ENCODE measurements around the gene ESD.
"Not testable (repeated sequence)": the region's sequence is repeated elsewhere in the genome, so short reads cannot be mapped to it uniquely, and the experiment has no call there.

The ESD gene

GRCh38 chr13:46797501-46798237 is 708 bp upstream of the ESD start:
- H3K4me3 ChIP-seq (ENCODE audit: low read length) = peak overlapping the region; percentile 91
- no peak for DNase-seq (ENCODE audit: low read depth, low spot score)

GRCh38 chr13:46796129-46796514 is 839 bp downstream of the ESD start:
- H3K4me3 ChIP-seq (ENCODE audit: low read length) = peak overlapping the region; percentile 91
- no peak for DNase-seq (ENCODE audit: low read depth, low spot score)

GRCh38 chr13:46795321-46795720 is 1.6 kb downstream of the ESD start:
- no peak overlapping the region for H3K4me3 ChIP-seq (ENCODE audit: low read length)
- no peak for DNase-seq (ENCODE audit: low read depth, low spot score)

DNA sequence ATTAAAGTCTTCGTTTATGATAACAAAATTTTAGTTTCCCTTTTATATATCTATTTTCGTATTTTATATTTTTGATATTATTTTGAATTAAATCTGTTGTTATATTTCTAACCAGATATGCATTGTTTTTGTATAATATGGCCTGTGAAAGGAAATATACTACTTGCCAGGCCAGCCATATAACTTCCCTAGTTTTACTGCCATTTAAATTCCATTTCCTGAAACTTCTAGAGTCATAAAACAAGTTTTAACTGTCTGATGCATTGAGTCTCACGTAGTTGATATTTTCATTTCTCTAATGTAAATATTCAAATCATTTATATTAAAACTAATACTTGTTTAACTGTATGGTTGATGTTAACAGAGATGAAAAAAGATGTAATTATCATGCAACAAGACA is 13.5 kb downstream of the ESD start:
- H3K4me3 ChIP-seq (ENCODE audit: low read length) = no peak overlapping the region
- no peak for DNase-seq (ENCODE audit: low read depth, low spot score)

- DNase-seq (ENCODE audit: low read depth, low spot score) = no peak
- H3K4me3 ChIP-seq (ENCODE audit: low read length) = no peak overlapping the region
These were observed 14.3 kb downstream of the ESD start for GRCh38 chr13:46782691-46783090.

GRCh38 chr13:46782066-46782465 is 14.9 kb downstream of the ESD start:
- H3K4me3 ChIP-seq (ENCODE audit: low read length) = no peak overlapping the region
- no peak for DNase-seq (ENCODE audit: low read depth, low spot score)

- DNase-seq (ENCODE audit: low read depth, low spot score) = no peak
- H3K4me3 ChIP-seq (ENCODE audit: low read length) = no peak overlapping the region
These were observed 18.1 kb downstream of the ESD start for GRCh38 chr13:46778890-46779289.

GRCh38 chr13:46778095-46778494 is 18.9 kb downstream of the ESD start:
- no peak overlapping the region for H3K4me3 ChIP-seq (ENCODE audit: low read length)
- no peak for DNase-seq (ENCODE audit: low read depth, low spot score)

GRCh38 chr13:46775385-46776107 is 21.4 kb downstream of the ESD start:
- H3K4me3 ChIP-seq (ENCODE audit: low read length) = no peak overlapping the region
- DNase-seq (ENCODE audit: low read depth, low spot score) = no peak

DNA sequence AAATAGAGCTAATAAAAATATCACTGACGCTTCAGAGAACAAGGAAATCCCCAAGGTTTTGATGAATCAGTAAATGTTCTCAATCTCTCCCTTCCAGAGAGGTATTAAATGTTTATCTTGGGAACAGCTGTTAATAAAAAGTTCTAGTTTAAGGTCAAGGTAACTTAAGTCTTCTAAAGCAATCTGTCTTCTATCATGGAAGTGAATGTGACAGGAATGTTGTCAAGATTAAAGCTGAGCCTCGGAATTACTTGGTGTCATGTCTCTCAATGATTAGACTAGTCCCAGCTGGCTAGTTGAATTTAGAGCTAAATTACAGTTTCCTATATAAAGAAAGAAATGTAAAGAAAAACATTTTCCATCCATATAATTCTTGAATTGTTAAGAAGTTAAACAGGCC is 23.4 kb downstream of the ESD start:
- no peak for DNase-seq (ENCODE audit: low read depth, low spot score)
- no peak overlapping the region for H3K4me3 ChIP-seq (ENCODE audit: low read length)

- no peak for DNase-seq (ENCODE audit: low read depth, low spot score)
- no peak overlapping the region for H3K4me3 ChIP-seq (ENCODE audit: low read length)
These were observed 25.3 kb downstream of the ESD start for GRCh38 chr13:46771693-46772092.

DNA sequence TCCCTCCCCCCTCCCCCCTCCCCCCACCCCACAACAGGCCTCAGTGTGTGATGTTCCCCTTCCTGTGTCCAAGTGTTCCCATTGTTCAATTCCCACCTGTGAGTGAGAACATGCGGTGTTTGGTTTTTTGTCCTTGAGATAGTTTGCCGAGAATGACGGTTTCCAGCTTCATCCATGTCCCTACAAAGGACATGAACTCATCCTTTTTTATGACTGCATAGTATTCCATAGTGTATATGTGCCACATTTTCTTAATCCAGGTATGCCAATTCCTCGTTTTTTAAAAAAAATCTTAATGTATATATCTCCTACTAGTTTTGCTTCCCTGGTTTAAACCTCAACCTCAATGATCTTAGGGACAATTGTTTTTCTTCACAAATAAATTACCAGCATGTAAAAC is 27.0 kb downstream of the ESD start:
- DNase-seq (ENCODE audit: low read depth, low spot score); H3K4me3 ChIP-seq (ENCODE audit: low read length): not testable (repeated sequence)

GRCh38 chr13:46761866-46762265 is 35.1 kb downstream of the ESD start:
- DNase-seq (ENCODE audit: low read depth, low spot score) = no peak
- H3K4me3 ChIP-seq (ENCODE audit: low read length) = no peak overlapping the region

DNA sequence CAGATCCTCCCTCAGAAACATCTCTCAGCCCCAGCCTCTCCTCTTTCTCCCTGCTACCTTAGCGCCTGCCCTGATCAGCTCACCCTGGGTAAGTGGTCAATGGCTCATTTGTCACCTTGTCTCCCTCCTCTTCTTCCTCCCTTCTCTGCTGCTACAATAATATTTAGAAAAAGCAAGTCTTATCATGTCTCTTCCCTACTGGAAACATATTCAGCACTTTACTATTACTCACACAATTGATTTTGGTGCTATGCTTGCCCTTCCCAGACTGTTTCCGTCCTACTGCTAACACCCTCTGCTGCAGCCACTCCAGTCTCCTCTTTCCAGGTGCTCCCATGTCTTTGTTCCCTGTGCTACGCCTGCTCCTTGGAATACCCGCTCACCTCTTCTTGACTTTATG is 35.8 kb downstream of the ESD start:
- DNase-seq (ENCODE audit: low read depth, low spot score) = no peak
- H3K4me3 ChIP-seq (ENCODE audit: low read length) = no peak overlapping the region

- DNase-seq (ENCODE audit: low read depth, low spot score) = no peak
- H3K4me3 ChIP-seq (ENCODE audit: low read length) = no peak overlapping the region
These were observed 37.1 kb downstream of the ESD start for GRCh38 chr13:46759846-46760245.

DNA sequence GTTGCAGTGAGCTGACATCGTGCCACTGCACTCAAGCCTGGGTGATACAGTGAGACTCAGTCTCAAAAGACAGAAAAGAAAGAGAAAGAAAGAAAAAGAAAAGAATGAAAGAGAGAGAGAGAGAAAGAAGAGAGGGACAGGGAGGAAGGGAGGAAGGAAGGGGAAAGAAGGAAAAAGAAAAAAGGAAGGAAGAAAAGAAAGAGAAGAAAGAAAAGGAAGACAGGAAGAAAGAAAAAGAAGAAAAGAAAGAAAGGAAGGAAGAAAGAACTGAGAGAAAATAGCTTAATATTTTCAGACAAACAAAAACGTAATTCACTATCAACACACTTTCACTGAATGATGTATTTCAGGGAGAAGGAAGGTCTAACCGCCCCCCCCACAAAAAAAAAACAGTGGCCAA is 39.3 kb downstream of the ESD start:
- DNase-seq (ENCODE audit: low read depth, low spot score) = no peak
- no peak overlapping the region for H3K4me3 ChIP-seq (ENCODE audit: low read length)

- no peak for DNase-seq (ENCODE audit: low read depth, low spot score)
- H3K4me3 ChIP-seq (ENCODE audit: low read length) = no peak overlapping the region
These were observed 40.0 kb downstream of the ESD start for GRCh38 chr13:46756977-46757376.

GRCh38 chr13:46755508-46755907 is 41.5 kb downstream of the ESD start:
- not testable (repeated sequence) for H3K4me3 ChIP-seq (ENCODE audit: low read length); DNase-seq (ENCODE audit: low read depth, low spot score)

- H3K4me3 ChIP-seq (ENCODE audit: low read length) = no peak overlapping the region
- DNase-seq (ENCODE audit: low read depth, low spot score) = no peak
These were observed 42.1 kb downstream of the ESD start for GRCh38 chr13:46754812-46755211.

DNA sequence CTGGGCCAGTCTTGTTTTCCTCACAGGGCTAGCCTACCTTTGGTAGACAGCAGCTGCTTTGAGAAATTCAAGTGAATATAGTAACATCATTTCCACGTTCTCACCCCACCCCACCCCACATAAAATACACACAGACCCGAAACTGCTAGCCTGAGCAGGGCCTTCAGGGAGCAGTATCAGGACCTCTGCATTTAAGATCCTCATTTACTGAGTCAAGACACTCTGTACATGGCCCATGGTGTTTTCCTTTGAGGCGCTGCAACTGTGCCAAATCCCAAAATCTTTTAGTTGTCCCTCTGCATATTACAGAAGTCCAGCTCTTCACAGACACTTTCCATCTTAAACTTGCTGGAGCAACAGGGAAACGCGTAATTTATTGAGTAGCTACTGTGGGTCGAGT is 43.0 kb downstream of the ESD start:
- H3K4me3 ChIP-seq (ENCODE audit: low read length) = no peak overlapping the region
- DNase-seq (ENCODE audit: low read depth, low spot score) = no peak

GRCh38 chr13:46753137-46753536 is 43.8 kb downstream of the ESD start:
- no peak overlapping the region for H3K4me3 ChIP-seq (ENCODE audit: low read length)
- DNase-seq (ENCODE audit: low read depth, low spot score) = no peak

All from Jurkat, Clone E6-1 (cell line).